Measurements from ENCODE around the gene ARRB1. TPM values are rescaled to one million over a fixed set of nuclear protein-coding genes. Genes with fewer than 3 reads are reported as not detected.

Gene ARRB1
- total RNA-seq, 2 experiments from 2014 or later = 26.7 to 27.8 TPM

- Mint-ChIP-seq H3K36me3 (ENCODE audit: low read depth) (peaks cover 20% of the 10 kb centered on the region), H3K4me3 (peak overlapping the region; percentile 49), H3K4me1 (ENCODE audit: low read depth) (peaks cover 62% of the 10 kb centered on the region), H3K27me3 (no peaks in the 10 kb centered on the region), H3K9me3 (no peaks in the 10 kb centered on the region), H3K27ac (peak overlapping the region; percentile 71)
- POLR2A ChIA-PET = interaction anchor here (0.7 to 1.1 kb wide), 2 partner anchors 17 to 27 kb away, joined by 3 read pairs; partner anchors contain the start of gene ARRB1
- no peak for ATAC-seq (ENCODE audit: poor library complexity)
- Histone ChIP-seq H3K27me3 (ENCODE audit: control insufficient read depth in 1 of 2, insufficient read depth in 2 of 2, low read length in 2 of 2) (no peaks in the 10 kb centered on the region), H3K4me3 (ENCODE audit: low read length) (no peak overlapping the region), H3K36me3 (ENCODE audit: insufficient read depth, low read length) (peaks cover 7% of the 10 kb centered on the region), H3K9me3 (ENCODE audit: control insufficient read depth in 1 of 2, insufficient read depth in 1 of 2, low read length in 2 of 2) (no peaks in the 10 kb centered on the region), H3K4me1 (ENCODE audit: insufficient read depth, low read length) (peaks cover 41% of the 10 kb centered on the region), H3K27ac (ENCODE audit: low read depth in 1 of 2, low read length in 2 of 2) (no peak overlapping the region)
- no peak for TF ChIP-seq CTCF (IDR thresholded peaks at IDR 0.05)
- no peak for DNase-seq
- CTCF ChIA-PET = interaction anchor here (1.3 kb wide), 1 partner anchor 61 kb away, joined by 3 read pairs; no protein-coding TSS in a partner anchor
- intact Hi-C loops (cut with DNase I, micrococcal nuclease) = no loop called here
These were observed 27.9 kb downstream of the ARRB1 start for GRCh38 chr11:75323609-75324008.

- no peaks in the 10 kb centered on the region for H3K27me3 Mint-ChIP-seq
- ATAC-seq (ENCODE audit: poor library complexity) (no peak), DNase-seq (no peak)
- peaks cover 16% of the 10 kb centered on the region for H3K36me3 Mint-ChIP-seq (ENCODE audit: low read depth)
- H3K9me3 Mint-ChIP-seq = no peaks in the 10 kb centered on the region
- H3K4me3 Mint-ChIP-seq = no peak overlapping the region
- no peaks in the 10 kb centered on the region for H3K27me3 ChIP-seq (ENCODE audit: control insufficient read depth in 1 of 2, insufficient read depth in 2 of 2, low read length in 2 of 2)
- intact Hi-C loops (cut with DNase I, micrococcal nuclease) = no loop called here
- peaks cover 26% of the 10 kb centered on the region for H3K4me1 ChIP-seq (ENCODE audit: insufficient read depth, low read length)
- TF ChIP-seq CTCF (IDR thresholded peaks at IDR 0.05) = no peak
- H3K27ac ChIP-seq (ENCODE audit: low read depth in 1 of 2, low read length in 2 of 2) = no peak overlapping the region
- H3K4me1 Mint-ChIP-seq (ENCODE audit: low read depth) = peaks cover 52% of the 10 kb centered on the region
- no peak overlapping the region for H3K4me3 ChIP-seq (ENCODE audit: low read length)
- H3K36me3 ChIP-seq (ENCODE audit: insufficient read depth, low read length) = peaks cover 4% of the 10 kb centered on the region
- ChIA-PET CTCF (no interaction called here), POLR2A (no interaction called here)
- H3K9me3 ChIP-seq (ENCODE audit: control insufficient read depth in 1 of 2, insufficient read depth in 1 of 2, low read length in 2 of 2) = no peaks in the 10 kb centered on the region
- H3K27ac Mint-ChIP-seq = no peak overlapping the region
These were observed 30.8 kb downstream of the ARRB1 start for GRCh38 chr11:75320643-75321042.

- Mint-ChIP-seq H3K27me3 (no peaks in the 10 kb centered on the region), H3K4me3 (no peak overlapping the region), H3K27ac (no peak overlapping the region), H3K36me3 (ENCODE audit: low read depth) (peaks cover 16% of the 10 kb centered on the region), H3K9me3 (no peaks in the 10 kb centered on the region), H3K4me1 (ENCODE audit: low read depth) (peaks cover 56% of the 10 kb centered on the region)
- H3K4me1 ChIP-seq (ENCODE audit: insufficient read depth, low read length) = peaks cover 29% of the 10 kb centered on the region
- ChIA-PET CTCF (no interaction called here), POLR2A (no interaction called here)
- ATAC-seq (ENCODE audit: poor library complexity) = no peak
- H3K9me3 ChIP-seq (ENCODE audit: control insufficient read depth in 1 of 2, insufficient read depth in 1 of 2, low read length in 2 of 2) = no peaks in the 10 kb centered on the region
- no peak overlapping the region for H3K4me3 ChIP-seq (ENCODE audit: low read length)
- H3K27me3 ChIP-seq (ENCODE audit: control insufficient read depth in 1 of 2, insufficient read depth in 2 of 2, low read length in 2 of 2) = no peaks in the 10 kb centered on the region
- intact Hi-C loops (cut with DNase I, micrococcal nuclease) = no loop called here
- no peak overlapping the region for H3K27ac ChIP-seq (ENCODE audit: low read depth in 1 of 2, low read length in 2 of 2)
- no peak for TF ChIP-seq CTCF (IDR thresholded peaks at IDR 0.05)
- peaks cover 4% of the 10 kb centered on the region for H3K36me3 ChIP-seq (ENCODE audit: insufficient read depth, low read length)
- no peak for DNase-seq
These were observed 31.3 kb downstream of the ARRB1 start for GRCh38 chr11:75320046-75320618.

All from CD4-positive, alpha-beta T cell (primary cell).